Stimulated activated CD8-positive, alpha-beta memory T cell treated with anti-CD3 and anti-CD28 coated beads, Interleukin-12 subunit alpha, Interleukin-12 subunit beta, amount 100 ng/mL, for 4 hours (primary cell): ENCODE results near the gene FUT4.
"Not testable (repeated sequence)": the region's sequence is repeated elsewhere in the genome, so short reads cannot be mapped to it uniquely, and the experiment has no call there.

ENCODE experiments used
- DNase-seq: peaks from one replicate; pipeline ENCODE4 v3.0.0-alpha.2; 2020; ENCODE audit warnings: low read depth

Gene FUT4

DNA sequence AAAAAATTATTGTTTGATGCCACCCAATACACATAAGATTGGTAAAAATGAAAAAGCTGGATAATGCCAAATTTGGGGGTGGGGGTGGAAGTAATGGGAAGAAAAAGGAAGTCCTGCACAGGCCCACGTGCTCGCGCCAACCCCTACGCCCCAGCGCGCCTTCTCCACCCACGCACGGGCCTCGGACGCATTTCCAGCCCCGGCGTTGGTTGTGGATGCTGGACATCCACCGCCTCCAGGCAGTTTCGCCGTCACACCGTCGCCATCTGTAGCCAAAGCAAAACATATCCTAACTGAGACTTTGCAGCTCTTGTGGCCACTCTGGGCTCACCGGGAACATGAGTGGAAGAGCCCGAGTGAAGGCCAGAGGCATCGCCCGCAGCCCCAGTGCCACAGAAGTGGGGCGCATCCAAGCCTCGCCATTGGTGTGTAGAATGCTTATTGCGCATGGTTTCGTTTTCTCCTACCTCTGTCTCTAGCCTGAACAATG is 23.5 kb downstream of the FUT4 start, which contains the start of gene PIWIL4:
Gene PIWIL4 (plus strand): TSS at position 188 of the 490 bp plus-strand sequence. CDS start 151 bp downstream, at position 339.
- DNase-seq = no peak

DNA sequence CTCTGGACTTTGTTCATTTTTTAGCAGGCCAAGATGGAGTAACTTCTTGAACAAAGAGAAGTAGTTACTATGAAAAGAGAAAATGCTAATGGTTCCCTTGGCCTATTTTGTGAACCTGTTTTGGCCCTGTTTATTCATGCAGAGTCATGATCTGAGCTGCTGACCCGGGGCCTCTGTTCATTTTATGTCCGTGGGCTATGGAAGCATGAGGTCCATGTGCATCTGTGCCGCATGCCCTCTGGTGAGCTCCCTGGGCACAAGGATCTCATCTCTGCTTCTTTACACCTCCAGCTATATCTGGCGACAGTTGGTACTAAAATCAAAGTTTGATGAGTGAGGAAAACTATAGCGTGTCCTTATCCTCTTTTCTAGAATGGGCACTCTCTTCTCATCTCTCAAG is 24.5 kb downstream of the FUT4 start:
- no peak for DNase-seq

DNA sequence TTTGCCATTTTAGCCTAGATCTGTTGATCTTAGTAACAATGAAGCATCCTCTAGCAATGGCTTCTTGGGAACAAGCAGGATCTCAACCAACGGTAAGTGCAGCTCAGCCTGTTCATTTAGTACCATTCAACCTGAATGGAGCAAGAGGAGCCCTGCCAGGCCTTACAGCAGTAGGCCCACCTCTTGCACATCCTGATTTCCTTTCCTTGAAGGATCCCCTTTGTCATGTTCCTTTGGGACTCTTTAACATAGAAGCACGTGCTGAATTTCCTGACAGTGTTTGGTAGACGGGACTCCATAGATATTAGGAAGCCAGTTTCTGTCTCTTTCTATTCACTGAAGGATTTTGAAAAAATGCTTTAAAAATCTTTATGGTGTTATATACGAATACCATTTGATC is 25.0 kb downstream of the FUT4 start:
- DNase-seq = no peak

DNA sequence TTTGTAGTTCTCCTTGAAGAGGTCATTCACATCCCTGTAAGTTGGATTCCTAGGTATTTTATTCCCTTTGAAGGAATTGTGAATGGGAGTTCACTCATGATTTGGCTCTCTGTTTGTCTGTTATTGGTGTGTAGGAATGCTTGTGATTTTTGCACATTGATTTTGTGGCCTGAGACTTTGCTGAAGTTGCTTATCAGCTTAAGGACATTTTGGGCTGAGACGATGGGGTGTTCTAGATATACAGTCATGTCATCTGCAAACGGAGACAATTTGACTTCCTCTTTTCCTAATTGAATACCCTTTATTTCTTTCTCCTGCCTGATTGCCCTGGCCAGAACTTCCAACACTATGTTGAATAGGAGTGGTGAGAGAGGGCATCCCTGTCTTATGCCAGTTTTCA is 29.3 kb downstream of the FUT4 start:
- DNase-seq = not testable (repeated sequence)

DNA sequence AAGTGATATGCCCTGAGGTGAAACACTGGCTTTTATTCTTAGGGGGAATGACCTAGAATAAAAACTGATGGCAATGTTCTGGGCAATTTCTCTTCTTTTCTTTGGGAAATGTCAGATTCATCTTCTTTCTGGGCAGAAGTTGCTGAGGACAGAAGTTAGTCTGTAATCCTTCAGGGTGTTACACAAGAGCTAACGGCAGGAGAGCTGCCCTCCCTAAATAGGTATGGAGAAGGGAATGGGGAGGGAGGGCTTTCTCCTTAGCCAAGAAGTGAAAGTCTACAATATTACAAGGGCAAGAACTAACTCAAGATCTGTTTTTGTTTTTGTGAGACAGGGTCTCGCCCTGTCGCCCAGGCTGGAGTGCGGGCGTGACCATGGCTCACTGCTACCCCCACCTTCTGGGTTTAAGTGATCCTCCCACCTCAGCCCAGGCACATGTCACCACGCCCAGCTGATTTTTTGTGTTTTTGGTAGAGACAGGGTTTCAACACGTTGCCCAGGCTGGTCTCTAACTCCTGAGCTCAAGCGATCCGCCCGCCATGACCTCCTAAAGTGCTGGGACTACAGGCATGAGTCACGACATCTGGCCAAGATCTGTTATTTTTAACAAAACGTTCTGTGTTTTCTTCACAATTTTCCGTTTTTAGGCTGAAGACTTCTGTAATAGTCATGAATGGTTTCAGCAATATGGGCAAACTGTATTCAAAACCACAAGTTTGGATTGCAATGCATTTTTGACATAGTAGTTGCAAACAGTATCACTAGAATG is 30.7 kb downstream of the FUT4 start:
- DNase-seq = no peak

DNA sequence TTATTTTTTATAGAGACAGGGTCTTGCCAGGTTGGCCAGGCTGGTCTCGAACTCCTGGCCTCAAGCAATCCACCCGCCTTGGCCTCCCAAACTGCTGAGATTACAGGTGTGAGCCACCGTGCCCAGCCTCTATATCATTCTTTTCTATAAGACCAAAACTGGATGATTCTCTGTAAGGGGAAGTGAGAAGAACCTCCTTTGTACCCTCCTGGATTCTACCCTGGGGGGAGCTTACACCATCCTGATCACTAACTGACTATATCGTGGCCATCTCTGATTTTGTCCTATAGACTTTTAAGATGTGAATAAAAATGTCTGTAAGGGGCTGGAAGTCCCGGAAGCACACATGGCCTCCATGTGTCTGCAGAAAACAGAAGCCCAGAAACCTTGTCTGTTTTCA is 32.6 kb downstream of the FUT4 start:
- DNase-seq = no peak

DNA sequence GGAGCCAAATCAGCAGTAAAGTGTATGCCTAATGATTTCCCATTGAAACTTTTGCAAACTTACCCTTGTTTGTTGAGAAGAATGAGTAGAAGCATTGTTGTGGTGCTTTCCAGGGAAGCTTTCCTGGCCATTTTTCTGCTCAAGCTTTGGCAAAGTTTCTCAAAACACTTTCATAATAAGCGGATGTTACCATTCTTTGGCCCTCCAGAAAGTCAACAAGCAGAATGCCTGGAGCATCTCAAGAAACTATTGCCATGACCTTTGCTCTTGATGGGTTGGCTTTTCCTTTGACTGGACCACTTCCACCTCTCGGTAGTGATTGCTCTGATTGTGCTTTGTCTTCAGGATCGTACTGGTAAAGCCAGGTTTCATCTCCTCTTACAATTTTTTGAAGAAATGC is 34.1 kb downstream of the FUT4 start:
- DNase-seq = no peak

DNA sequence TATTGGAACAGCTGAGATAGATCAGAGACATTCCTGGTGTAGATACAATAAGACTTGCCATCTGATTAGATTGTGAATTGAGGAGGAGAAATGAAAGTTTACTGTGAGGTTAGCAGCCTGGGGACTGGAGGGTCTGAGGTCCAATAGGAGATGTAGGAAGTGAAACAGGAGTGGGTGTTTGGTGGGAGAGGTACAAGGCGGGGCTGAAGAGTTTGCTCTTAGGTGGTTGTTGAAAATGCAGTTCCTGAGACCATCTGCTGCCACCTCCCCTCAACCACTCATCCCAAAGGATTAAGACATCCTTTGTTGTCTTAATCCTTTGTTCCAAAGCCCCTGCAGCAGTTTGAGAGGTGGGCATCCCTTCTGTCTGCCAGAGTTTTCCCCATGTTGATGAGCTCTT is 38.2 kb downstream of the FUT4 start:
- DNase-seq = no peak

DNA sequence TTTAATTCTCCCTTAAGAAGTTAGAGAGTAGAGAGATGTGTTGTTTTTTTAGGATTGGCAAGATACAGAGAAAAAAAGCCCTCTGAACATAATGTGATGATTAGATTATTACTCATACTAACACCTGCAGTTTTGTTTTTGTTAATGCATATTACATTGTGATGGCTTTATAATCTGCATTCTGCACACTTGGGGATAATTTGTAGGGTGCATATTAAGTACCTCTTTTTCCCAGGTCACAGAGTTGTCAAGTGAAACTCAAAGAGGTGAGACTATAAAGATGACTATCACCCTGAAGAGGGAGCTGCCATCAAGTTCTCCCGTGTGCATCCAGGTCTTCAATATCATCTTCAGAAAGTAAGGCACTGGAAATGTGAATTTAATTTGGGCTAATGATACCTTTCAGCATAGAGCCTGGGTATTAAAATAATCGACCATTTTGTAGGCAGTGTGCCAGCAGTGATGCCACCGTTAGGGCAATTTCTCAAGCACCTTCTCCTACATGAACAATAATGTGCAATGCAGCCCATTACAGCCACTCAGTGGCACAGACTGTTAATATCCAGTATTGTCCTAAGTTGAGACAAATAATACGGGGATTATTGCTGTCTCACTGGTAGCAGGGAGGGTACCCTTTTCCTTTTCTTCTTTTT is 39.6 kb downstream of the FUT4 start:
- no peak for DNase-seq

DNA sequence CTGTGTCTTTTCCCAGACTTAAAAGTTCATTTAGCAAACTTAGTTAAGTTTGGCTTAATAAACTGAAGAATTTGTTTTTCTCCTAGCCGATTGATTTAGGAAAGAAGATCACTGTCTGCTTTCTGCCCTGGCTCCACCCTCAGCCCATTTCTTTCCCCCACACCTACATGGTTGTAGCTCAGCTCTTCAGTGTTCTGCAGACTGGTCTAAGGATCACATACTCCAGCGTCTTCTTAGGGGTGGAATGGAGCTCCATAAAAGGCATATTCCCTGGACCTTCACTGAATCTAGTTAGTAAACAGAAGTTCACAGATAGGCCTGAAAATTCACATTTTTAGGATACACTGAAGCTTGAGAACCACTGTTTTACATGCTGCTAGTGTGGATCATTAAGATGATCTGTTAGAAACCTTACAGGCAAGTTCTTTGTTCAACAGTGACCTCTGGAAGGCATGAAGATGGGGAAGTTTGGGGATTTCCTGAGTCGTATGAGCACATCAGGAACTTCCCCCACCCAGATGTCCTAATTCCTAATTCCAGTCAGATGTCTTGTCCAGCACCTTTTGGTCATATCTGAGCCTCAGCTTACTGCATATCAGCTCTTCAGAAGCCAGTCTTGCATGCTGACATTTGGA is 40.3 kb downstream of the FUT4 start:
- no peak for DNase-seq

DNA sequence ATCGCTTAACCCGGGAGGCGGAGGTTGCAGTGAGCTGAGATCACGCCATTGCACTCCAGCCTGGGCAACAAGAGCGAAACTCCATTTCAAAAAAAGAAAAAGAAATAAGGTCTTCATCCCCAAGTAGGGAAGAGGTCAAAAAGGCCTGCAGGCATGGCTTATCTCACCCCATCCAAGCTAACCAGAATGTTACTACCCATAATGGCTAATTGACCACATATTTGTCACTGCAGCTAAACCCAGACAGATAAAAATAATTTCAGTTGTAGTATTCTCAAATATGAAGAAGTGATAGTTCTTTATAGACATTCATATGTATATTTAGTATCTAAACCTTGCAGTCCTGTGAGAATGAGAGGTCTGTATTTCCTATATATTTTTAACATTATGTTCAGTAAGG is 41.3 kb downstream of the FUT4 start:
- no peak for DNase-seq

DNA sequence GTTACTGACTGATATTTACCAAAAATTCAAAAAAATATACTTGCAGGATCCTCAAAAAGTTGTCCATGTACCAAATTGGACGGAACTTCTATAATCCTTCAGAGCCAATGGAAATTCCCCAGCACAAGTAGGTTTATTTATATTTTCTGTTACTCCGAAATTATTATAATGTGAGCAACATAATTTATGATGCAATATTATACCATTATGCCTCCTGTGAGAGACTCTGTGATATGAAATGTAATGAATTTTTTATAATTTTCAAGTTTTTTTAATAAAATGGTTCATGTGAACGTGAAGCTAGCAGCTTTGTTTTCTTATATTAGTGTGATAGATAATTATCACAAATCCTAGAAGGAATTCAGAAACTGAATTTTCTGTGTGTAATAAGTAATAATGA is 41.7 kb downstream of the FUT4 start:
- no peak for DNase-seq

DNA sequence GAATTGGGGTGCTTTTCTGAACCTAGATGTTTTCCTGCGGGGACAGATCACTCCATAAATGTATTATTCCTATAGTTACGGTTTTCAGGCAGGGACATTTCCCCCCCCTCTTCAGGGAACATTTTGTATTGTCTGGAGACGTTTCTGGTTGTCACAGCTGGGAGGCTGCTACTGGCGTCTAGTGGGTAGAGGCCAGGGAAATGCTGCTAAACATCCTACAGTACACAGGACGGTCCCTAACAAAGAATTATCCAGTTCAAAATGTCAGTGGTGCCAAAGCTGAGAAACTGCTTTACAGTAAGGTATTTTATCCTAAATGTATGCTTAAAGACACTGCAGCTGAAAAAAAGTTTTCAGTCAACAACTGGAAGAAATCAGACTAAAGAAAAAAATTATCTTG is 42.8 kb downstream of the FUT4 start:
- no peak for DNase-seq

DNA sequence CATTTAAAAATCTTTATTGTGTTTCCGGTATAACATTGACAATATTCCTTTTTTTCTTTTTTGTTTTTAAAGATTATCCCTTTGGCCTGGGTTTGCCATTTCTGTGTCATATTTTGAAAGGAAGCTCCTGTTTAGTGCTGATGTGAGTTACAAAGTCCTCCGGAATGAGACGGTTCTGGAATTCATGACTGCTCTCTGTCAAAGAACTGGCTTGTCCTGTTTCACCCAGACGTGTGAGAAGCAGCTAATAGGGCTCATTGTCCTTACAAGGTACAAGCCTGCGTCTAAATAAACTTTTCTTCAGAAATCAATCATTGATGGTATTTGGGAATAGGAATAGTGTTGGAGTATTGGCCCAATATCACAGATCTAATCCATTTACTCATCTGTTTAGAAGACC is 43.3 kb downstream of the FUT4 start:
- no peak for DNase-seq

DNA sequence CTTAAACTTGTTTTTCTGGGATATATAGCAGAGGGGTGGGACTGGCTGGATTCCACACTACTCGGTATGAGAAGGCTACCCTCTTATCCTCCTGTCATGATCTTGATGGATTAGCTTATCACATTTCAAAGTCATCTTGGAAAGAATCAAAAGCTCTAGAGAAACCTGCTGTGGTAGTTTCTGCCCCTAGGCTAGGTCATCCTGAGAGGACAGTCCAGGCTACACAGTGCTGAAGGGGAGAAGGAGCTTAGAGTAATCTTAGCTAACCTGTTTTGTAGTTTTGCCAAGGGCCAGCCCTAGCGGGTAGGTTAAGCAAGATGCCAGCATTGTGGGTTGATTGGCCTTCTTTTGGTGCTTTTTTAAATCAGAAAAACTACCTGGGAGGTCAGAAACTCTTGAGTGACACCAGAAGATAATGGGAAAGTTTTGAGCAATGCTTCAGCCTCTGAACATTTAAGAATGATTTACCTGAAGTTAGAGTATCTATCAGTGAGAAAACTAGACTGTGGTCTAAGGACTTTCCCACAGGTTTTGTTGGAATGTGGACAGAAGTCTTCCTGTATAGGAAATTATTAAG is 44.7 kb downstream of the FUT4 start:
- no peak for DNase-seq

DNA sequence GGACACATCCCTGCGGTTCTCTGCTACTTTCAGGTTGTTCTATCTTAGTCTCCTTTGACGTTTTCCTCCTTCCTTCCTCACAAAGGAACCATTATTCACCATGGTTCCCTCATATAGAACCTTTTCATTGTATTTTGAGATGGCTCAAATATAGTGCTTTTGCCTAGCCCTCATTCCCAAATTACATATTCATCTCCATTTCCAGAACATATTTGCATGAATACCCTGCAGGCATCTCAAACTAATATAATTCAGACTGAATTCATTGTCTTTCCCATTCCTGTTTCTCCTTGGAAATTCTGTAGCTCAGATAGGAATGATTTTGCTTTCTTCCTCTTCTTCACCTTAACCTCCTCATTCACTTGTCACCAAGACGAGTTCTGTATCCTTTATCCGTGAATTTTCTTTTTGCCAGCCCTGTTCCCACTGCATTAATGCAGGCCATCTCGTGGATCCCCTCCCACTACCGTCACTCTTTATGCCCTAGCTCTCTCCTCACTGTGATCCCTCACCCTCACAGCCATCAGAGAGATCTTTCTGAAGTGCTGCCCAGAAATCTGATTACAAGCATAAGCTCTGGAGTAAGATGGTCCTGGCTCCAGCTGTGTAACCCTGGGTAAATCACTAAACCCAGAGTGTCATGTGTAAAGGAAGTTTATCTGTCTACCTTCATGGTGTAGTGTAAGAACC is 46.8 kb downstream of the FUT4 start:
- no peak for DNase-seq

DNA sequence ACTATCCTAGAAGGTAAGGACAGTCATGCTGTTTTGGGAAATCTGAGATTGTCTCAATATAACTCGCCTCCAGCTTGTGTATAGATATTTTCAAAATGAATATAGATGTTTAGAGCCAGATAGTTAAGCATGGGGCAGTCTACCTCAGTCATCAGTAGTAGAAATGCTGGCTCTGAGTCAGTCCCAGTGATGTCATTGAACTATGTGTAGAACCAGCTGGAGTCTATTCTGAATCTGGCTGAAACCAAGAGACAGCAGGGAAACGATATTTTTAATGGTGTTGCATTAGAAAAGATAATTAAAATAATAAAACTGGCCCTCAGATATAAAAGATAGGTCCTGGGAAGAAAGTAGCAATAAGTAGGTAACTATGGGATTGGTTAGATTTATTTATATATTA is 49.3 kb downstream of the FUT4 start:
- no peak for DNase-seq

DNA sequence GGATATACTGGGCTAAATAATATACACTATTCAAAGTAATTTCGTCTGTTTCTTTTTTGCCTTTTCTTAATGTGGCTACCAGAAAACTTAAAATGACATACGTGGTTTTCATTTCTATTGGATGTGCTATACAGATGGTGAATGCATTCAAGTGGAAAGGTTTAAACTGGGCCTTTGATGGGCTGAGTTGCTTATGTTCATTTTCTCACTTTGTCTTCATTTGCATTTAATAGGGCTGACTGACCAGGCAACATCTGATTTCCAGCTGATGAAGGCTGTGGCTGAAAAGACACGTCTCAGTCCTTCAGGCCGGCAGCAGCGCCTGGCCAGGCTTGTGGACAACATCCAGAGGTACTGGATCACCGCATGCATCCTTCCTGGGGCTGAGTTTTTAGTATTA is 51.4 kb downstream of the FUT4 start:
- DNase-seq = no peak

DNA sequence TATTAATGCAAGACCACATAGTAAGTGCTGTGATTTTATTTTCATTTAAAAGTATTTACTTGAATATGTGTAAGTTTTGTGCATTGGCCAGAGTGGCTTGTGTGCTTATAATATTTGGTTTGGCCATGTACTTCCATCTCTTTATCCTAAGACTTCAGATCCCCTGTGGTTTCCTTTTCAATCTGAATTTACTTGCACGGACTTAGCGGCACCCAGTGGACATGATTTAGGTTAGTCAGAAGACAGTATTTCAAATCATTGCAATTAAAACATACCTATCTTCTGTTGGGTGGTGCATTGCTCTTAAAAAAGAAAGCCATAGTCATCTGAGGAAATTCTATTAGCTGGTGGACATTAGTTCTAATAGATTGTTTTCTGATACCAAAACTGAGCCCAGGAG is 54.2 kb downstream of the FUT4 start:
- no peak for DNase-seq
